Uterus (tissue), 2 donors: Measurements from ENCODE around the gene PER3.

ENCODE experiments used
- POLR2A ChIP-seq, 2 donors: fragments of 450-650 bp; IDR thresholded peaks; one replicate each; pipeline ENCODE4 v1.6.1; 2016; ENCODE audit warnings: antibody characterized with exemption in 2 of 2, mild to moderate bottlenecking in 1 of 2, moderate library complexity in 1 of 2
- TF ChIP-seq, protein P1 (sequence below), 4 experiments: fragments of 200-600 bp in 2 of 4; fragments of 450-650 bp in 2 of 4; sonication (generic) in 2 of 4; IDR thresholded peaks; one replicate each; pipeline ENCODE4 v1.5.1; 2016 to 2019; ENCODE audit warnings: antibody characterized with exemption in 4 of 4, mild to moderate bottlenecking in 2 of 4, moderate library complexity in 1 of 4

GRCh38 chr1:7795406-7795805 lies 11.3 kb downstream of the PER3 start:
- TF ChIP-seq POLR2A (IDR thresholded peaks at IDR 0.05): no peak
- TF ChIP-seq, protein P1, sequence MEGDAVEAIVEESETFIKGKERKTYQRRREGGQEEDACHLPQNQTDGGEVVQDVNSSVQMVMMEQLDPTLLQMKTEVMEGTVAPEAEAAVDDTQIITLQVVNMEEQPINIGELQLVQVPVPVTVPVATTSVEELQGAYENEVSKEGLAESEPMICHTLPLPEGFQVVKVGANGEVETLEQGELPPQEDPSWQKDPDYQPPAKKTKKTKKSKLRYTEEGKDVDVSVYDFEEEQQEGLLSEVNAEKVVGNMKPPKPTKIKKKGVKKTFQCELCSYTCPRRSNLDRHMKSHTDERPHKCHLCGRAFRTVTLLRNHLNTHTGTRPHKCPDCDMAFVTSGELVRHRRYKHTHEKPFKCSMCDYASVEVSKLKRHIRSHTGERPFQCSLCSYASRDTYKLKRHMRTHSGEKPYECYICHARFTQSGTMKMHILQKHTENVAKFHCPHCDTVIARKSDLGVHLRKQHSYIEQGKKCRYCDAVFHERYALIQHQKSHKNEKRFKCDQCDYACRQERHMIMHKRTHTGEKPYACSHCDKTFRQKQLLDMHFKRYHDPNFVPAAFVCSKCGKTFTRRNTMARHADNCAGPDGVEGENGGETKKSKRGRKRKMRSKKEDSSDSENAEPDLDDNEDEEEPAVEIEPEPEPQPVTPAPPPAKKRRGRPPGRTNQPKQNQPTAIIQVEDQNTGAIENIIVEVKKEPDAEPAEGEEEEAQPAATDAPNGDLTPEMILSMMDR (IDR thresholded peaks at IDR 0.05): no peak
